ENCODE data around the gene STAB1.

GRCh38 chr3:52454250-52454937 is 40.7 kb upstream of the STAB1 start:
- no peak for TF ChIP-seq ZNF646 (CRISPR knock-in tag; IDR thresholded peaks at IDR 0.05)
- TF ChIP-seq SP1 (IDR thresholded peaks at IDR 0.05): no peak
- no peak for TF ChIP-seq SP1 (CRISPR knock-in tag; IDR thresholded peaks at IDR 0.05)
- no peak for TF ChIP-seq CTCF (CRISPR knock-in tag; IDR thresholded peaks at IDR 0.05)
- TF ChIP-seq ZNF841 (CRISPR knock-in tag; IDR thresholded peaks at IDR 0.05; ENCODE audit: borderline replicate concordance): no peak
- TF ChIP-seq ZNF446 (CRISPR knock-in tag; IDR thresholded peaks at IDR 0.05): no peak

Measured in HepG2 (cell line).